Stimulated activated CD4-positive, alpha-beta T cell treated with anti-CD3 and anti-CD28 coated beads, Interleukin-12 subunit alpha, Interleukin-12 subunit beta, amount 100 ng/mL, for 4 hours (primary cell): ENCODE measurements around the gene TENT5C.
A peak's percentile ranks its signal among the peaks of the same experiment; 100 is the strongest.

Source experiments
- DNase-seq: peaks from one replicate; pipeline ENCODE4 v3.0.0-alpha.2; 2020

TENT5C gene

GRCh38 chr1:117639741-117640140 is 33.9 kb downstream of the TENT5C start:
- DNase-seq, result no peak

- DNase-seq, result no peak
Measured at GRCh38 chr1:117641536-117641935, 35.7 kb downstream of the TENT5C start.

- DNase-seq, result no peak
Measured at GRCh38 chr1:117642963-117643362, 37.1 kb downstream of the TENT5C start.

- no peak for DNase-seq
Measured at GRCh38 chr1:117643601-117644000, 37.8 kb downstream of the TENT5C start.

- no peak for DNase-seq
Measured at GRCh38 chr1:117644696-117645311, 39.0 kb downstream of the TENT5C start.

- DNase-seq, result no peak
Measured at GRCh38 chr1:117645343-117645742, 39.5 kb downstream of the TENT5C start.

GRCh38 chr1:117646007-117646811 is 40.4 kb downstream of the TENT5C start:
- DNase-seq, result no peak

GRCh38 chr1:117646956-117647355 is 41.1 kb downstream of the TENT5C start:
- DNase-seq, result no peak

- no peak for DNase-seq
Measured at GRCh38 chr1:117648015-117648414, 42.2 kb downstream of the TENT5C start.

- no peak for DNase-seq
Measured at GRCh38 chr1:117650840-117651568, 45.2 kb downstream of the TENT5C start.

- DNase-seq, result no peak
Measured at GRCh38 chr1:117651616-117652015, 45.8 kb downstream of the TENT5C start.

GRCh38 chr1:117652421-117652820 is 46.6 kb downstream of the TENT5C start:
- no peak for DNase-seq

GRCh38 chr1:117653195-117653594 is 47.3 kb downstream of the TENT5C start:
- DNase-seq, result no peak

- peak; percentile 17 for DNase-seq
Measured at GRCh38 chr1:117653732-117654492, 48.1 kb downstream of the TENT5C start.

- no peak for DNase-seq
Measured at GRCh38 chr1:117654493-117655219, 48.8 kb downstream of the TENT5C start.

GRCh38 chr1:117655220-117655577 is 49.4 kb downstream of the TENT5C start:
- no peak for DNase-seq

GRCh38 chr1:117656202-117656641 is 50.4 kb downstream of the TENT5C start:
- DNase-seq, result peak; percentile 51

GRCh38 chr1:117657031-117657430 is 51.2 kb downstream of the TENT5C start:
- DNase-seq, result no peak

- no peak for DNase-seq
Measured at GRCh38 chr1:117657949-117658660, 52.3 kb downstream of the TENT5C start.

- DNase-seq, result peak; percentile 15
Measured at GRCh38 chr1:117658676-117659075, 52.8 kb downstream of the TENT5C start.

GRCh38 chr1:117659550-117660270 is 53.9 kb downstream of the TENT5C start:
- no peak for DNase-seq
